MM.1S (cell line): ENCODE data around the gene FCRL6.

ENCODE experiments used
- CTCF ChIP-seq: fragments of 300-600 bp; sonication (generic); IDR thresholded peaks from 2 replicates; pipeline ENCODE4 v1.5.1; 2016; ENCODE audit warnings: antibody characterized with exemption, low read length, mixed read lengths
- EZH2 ChIP-seq: fragments of 300-600 bp; sonication (generic); optimal IDR thresholded peaks from 2 replicates; pipeline ENCODE3; 2017; ENCODE audit warnings: low read depth, mild to moderate bottlenecking, antibody characterized with exemption, low read length, mixed read lengths
- EZH2phosphoT487 ChIP-seq: fragments of 300-600 bp; sonication (generic); IDR thresholded peaks from 2 replicates; pipeline ENCODE4 v1.6.1; 2018; ENCODE audit warnings: antibody characterized with exemption, low read length

GRCh38 chr1:159803956-159804689, 2.0 kb downstream of the FCRL6 start:
- TF ChIP-seq CTCF (no peak), EZH2 (no peak), EZH2phosphoT487 (no peak)
